Neuronal stem cell (in vitro differentiated cells): ENCODE measurements around the gene GAS6.

Experiments
- DNase-seq: peaks from one replicate; pipeline ENCODE4 v3.0.0-alpha.2; 2013; ENCODE audit warnings: low spot score
- H2AFZ ChIP-seq: one replicate; pipeline ENCODE4 v1.6.1; 2013; ENCODE audit warnings: mild to moderate bottlenecking, low read length, inconsistent platforms
- H2AK5ac ChIP-seq: 2 replicates; pipeline ENCODE4 v1.6.1; 2013; ENCODE audit warnings: low read depth, mild to moderate bottlenecking, inconsistent platforms, low read length, moderate library complexity, mixed read lengths
- H2BK120ac ChIP-seq: 2 replicates; pipeline ENCODE4 v1.6.1; 2013; ENCODE audit warnings: low read depth, mild to moderate bottlenecking, inconsistent platforms, low read length, moderate library complexity, mixed read lengths
- H2BK12ac ChIP-seq: one replicate; pipeline ENCODE4 v1.6.1; 2013; ENCODE audit warnings: low read length, inconsistent platforms
- H2BK15ac ChIP-seq: 2 replicates; pipeline ENCODE4 v1.6.1; 2013; ENCODE audit warnings: mild to moderate bottlenecking, low read length, inconsistent platforms, mixed read lengths
- H2BK5ac ChIP-seq: one replicate; pipeline ENCODE4 v1.6.1; 2013; ENCODE audit warnings: inconsistent platforms, mild to moderate bottlenecking, low read length, moderate library complexity
- H3K14ac ChIP-seq: one replicate; pipeline ENCODE4 v1.6.1; 2013; ENCODE audit warnings: low read length, inconsistent platforms
- H3K18ac ChIP-seq: 2 replicates; pipeline ENCODE4 v1.6.1; 2013; ENCODE audit warnings: low read length, inconsistent platforms
- H3K23ac ChIP-seq: 2 replicates; pipeline ENCODE4 v1.6.1; 2013; ENCODE audit warnings: low read depth, mild to moderate bottlenecking, mixed read lengths, low read length, inconsistent platforms; ENCODE audit not compliant: poor library complexity
- H3K27ac ChIP-seq: replicated peaks from 3 replicates; pipeline ENCODE4 v1.5.1; 2013; ENCODE audit warnings: low read length, inconsistent platforms
- H3K27me3 ChIP-seq, 3 experiments: 2 replicates each; pipeline ENCODE4 v1.6.1; 2013; ENCODE audit warnings: low read length in 3 of 3, mild to moderate bottlenecking in 2 of 3, inconsistent platforms in 1 of 3, low read depth in 1 of 3, mixed read lengths in 1 of 3, moderate library complexity in 1 of 3; ENCODE audit not compliant: control insufficient read depth in 3 of 3, insufficient read depth in 3 of 3
- H3K36me3 ChIP-seq, 2 donors: replicated peaks in 1 of 2; 2 replicates each; pipeline ENCODE4 v1.6.1; 2013; ENCODE audit warnings: low read length in 2 of 2; ENCODE audit not compliant: control insufficient read depth in 2 of 2, insufficient read depth in 2 of 2
- H3K4ac ChIP-seq: 2 replicates; pipeline ENCODE4 v1.6.1; 2013; ENCODE audit warnings: inconsistent platforms, mild to moderate bottlenecking, low read length, moderate library complexity
- H3K4me1 ChIP-seq, 2 donors: 1 replicate in 1 of 2; 2 replicates in 1 of 2; pipeline ENCODE4 v1.6.1; 2013; ENCODE audit warnings: low read length in 2 of 2, low read depth in 1 of 2; ENCODE audit not compliant: control insufficient read depth in 2 of 2, insufficient read depth in 1 of 2
- H3K4me2 ChIP-seq: one replicate; pipeline ENCODE4 v1.6.1; 2013; ENCODE audit warnings: mild to moderate bottlenecking, low read length, inconsistent platforms; ENCODE audit not compliant: insufficient read depth, poor library complexity, severe bottlenecking
- H3K4me3 ChIP-seq, 2 donors: 2 replicates each; pipeline ENCODE4 v1.5.1; 2013; ENCODE audit warnings: low read length in 2 of 2, mild to moderate bottlenecking in 2 of 2, inconsistent platforms in 1 of 2, moderate library complexity in 1 of 2
- H3K79me1 ChIP-seq: one replicate; pipeline ENCODE4 v1.6.1; 2013; ENCODE audit warnings: low read depth, mild to moderate bottlenecking, inconsistent platforms, low read length, moderate library complexity
- H3K9ac ChIP-seq: one replicate; pipeline ENCODE4 v1.6.1; 2013; ENCODE audit warnings: mild to moderate bottlenecking, low read depth, low read length, inconsistent platforms; ENCODE audit not compliant: poor library complexity
- H3K9me3 ChIP-seq, 2 donors: replicated peaks in 1 of 2; 2 replicates each; pipeline versions ENCODE3 to v1.6.1; 2013; ENCODE audit warnings: low read length in 2 of 2, mild to moderate bottlenecking in 2 of 2, inconsistent platforms in 1 of 2, low read depth in 1 of 2, mixed read lengths in 1 of 2, moderate library complexity in 1 of 2; ENCODE audit not compliant: control insufficient read depth in 2 of 2, insufficient read depth in 1 of 2
- H4K8ac ChIP-seq: one replicate; pipeline ENCODE4 v1.6.1; 2013; ENCODE audit warnings: low read depth, mild to moderate bottlenecking, inconsistent platforms, low read length, moderate library complexity
- H4K91ac ChIP-seq: one replicate; pipeline ENCODE4 v1.6.1; 2013; ENCODE audit warnings: low read length, low read depth, mild to moderate bottlenecking, inconsistent platforms; ENCODE audit not compliant: poor library complexity
- WGBS, 2 donors: extraction: QIAGEN DNeasy Blood & Tissue Kit; methylation state at CpG; one replicate each; pipeline ENCODE4 v1.1.7; 2013; ENCODE audit warnings: missing lambda C conversion rate in 2 of 2, mixed read lengths in 1 of 2; ENCODE audit not compliant: insufficient read length in 2 of 2, insufficient replicate concordance in 1 of 2; ENCODE audit errors: extremely low coverage in 2 of 2; 5-methylcytosine and 5-hydroxymethylcytosine counted together

GAS6 gene

DNA sequence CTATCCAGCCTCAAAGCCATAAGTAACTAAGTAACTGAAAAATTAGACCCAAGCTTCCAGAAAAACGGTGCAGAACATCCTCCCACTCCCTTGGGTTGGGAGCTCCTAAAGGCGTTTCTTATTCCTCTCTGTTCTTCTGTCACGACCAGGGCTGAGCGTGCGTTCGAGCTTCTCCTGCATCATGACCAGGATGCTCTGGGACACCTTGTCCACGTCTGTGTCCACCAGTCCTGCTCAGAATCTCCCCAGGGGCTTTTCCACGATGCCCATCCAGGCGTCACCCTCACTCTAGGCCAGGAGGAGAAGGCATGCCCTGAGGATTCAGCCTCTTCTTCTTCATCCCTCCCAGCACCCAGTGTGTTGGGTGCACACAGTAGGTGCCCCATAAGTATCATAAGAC is 37.8 kb upstream of the GAS6 start:
- no peak for DNase-seq
- no CpG with 5 or more reads among the region's 9 CpGs for WGBS, 2 donors
- H3K9ac ChIP-seq = no peak overlapping the region

GRCh38 chr13:113901231-113901630 is 37.4 kb upstream of the GAS6 start:
- Histone ChIP-seq H3K23ac (no peak overlapping the region), H3K18ac (no peak overlapping the region), H3K27ac (no peak overlapping the region), H3K9me3 (peaks cover 4% of the 10 kb centered on the region in 2 donors), H3K9ac (no peak overlapping the region), H3K4ac (no peak overlapping the region), H2BK5ac (no peak overlapping the region), H3K36me3 (no peaks in the 10 kb centered on the region), H2AFZ (no peak overlapping the region), H3K4me3 (no peak overlapping the region), H2BK12ac (no peak overlapping the region), H3K4me2 (no peak overlapping the region), H2BK15ac (no peak overlapping the region), H2AK5ac (no peak overlapping the region), H4K91ac (no peak overlapping the region), H4K8ac (no peak overlapping the region), H3K14ac (no peak overlapping the region), H3K79me1 (no peaks in the 10 kb centered on the region), H2BK120ac (no peak overlapping the region), H3K4me1 (no peaks in the 10 kb centered on the region), H3K27me3 (peaks cover 0 to 18% (median 0%) of the 10 kb centered on the region in 3 experiments)
- WGBS, 2 donors = no CpG with 5 or more reads among the region's 7 CpGs
- DNase-seq = no peak

More for the DNA sequence above, 37.8 kb upstream of the GAS6 start:
- H4K8ac ChIP-seq = no peak overlapping the region
- no peak overlapping the region for H3K4me2 ChIP-seq
- H3K27me3 ChIP-seq = peaks cover 0 to 20% (median 0%) of the 10 kb centered on the region in 3 experiments
- H3K36me3 ChIP-seq = no peaks in the 10 kb centered on the region
- H3K4ac ChIP-seq = no peak overlapping the region
- H3K27ac ChIP-seq = no peak overlapping the region
- no peak overlapping the region for H2AK5ac ChIP-seq
- H3K14ac ChIP-seq = no peak overlapping the region
- H2BK12ac ChIP-seq = no peak overlapping the region
- H3K23ac ChIP-seq = no peak overlapping the region
- H2BK120ac ChIP-seq = no peak overlapping the region
- no peaks in the 10 kb centered on the region for H3K79me1 ChIP-seq
- no peak overlapping the region for H3K18ac ChIP-seq
- peaks cover 4% of the 10 kb centered on the region in 2 donors for H3K9me3 ChIP-seq
- H2BK15ac ChIP-seq = no peak overlapping the region
- no peak overlapping the region for H3K4me3 ChIP-seq
- no peaks in the 10 kb centered on the region for H3K4me1 ChIP-seq
- no peak overlapping the region for H2BK5ac ChIP-seq
- H4K91ac ChIP-seq = no peak overlapping the region
- no peak overlapping the region for H2AFZ ChIP-seq

DNA sequence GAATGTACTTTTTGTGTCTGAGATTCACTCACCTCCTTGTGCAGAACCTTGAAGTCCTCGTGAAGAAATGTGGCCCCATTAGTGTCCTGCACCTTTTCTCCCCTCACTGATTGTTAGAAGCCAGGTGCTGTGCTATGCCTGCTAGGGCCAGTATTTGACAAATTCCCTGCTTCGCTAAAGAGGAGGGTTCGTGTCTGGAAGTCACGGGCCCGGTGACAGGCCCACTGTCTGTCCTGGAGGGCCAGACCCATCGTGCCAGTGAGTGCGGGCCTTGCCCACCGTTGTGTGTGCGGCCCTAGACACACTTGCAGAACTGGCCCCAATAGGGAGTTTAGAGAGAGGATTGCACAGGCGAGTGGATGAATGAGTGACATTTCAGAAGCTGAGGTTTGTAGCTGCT is 36.8 kb upstream of the GAS6 start:
- Histone ChIP-seq H3K36me3 (no peaks in the 10 kb centered on the region), H3K14ac (no peak overlapping the region), H2BK12ac (no peak overlapping the region), H2AK5ac (no peak overlapping the region), H3K4me2 (no peak overlapping the region), H3K79me1 (no peaks in the 10 kb centered on the region), H3K4me1 (no peaks in the 10 kb centered on the region), H3K27ac (no peak overlapping the region), H2BK5ac (no peak overlapping the region), H3K4me3 (peak overlapping the region in 1 of 2 donors; percentile 40), H2BK120ac (no peak overlapping the region), H3K4ac (no peak overlapping the region), H3K9ac (no peak overlapping the region), H2AFZ (no peak overlapping the region), H3K9me3 (peaks cover 4% of the 10 kb centered on the region in 2 donors), H3K27me3 (peaks cover 0 to 12% (median 0%) of the 10 kb centered on the region in 3 experiments), H4K91ac (no peak overlapping the region), H3K18ac (peak overlapping the region; percentile 53), H3K23ac (no peak overlapping the region), H2BK15ac (no peak overlapping the region), H4K8ac (no peak overlapping the region)
- no CpG with 5 or more reads among the region's 10 CpGs for WGBS, 2 donors
- no peak for DNase-seq

GRCh38 chr13:113898391-113898790 is 34.5 kb upstream of the GAS6 start:
- H3K4me3 ChIP-seq = no peak overlapping the region
- no peak overlapping the region for H2BK5ac ChIP-seq
- DNase-seq = no peak
- H3K4me2 ChIP-seq = no peak overlapping the region
- H3K23ac ChIP-seq = no peak overlapping the region
- H3K79me1 ChIP-seq = no peaks in the 10 kb centered on the region
- no CpG with 5 or more reads among the region's 15 CpGs for WGBS, 2 donors
- no peak overlapping the region for H2BK15ac ChIP-seq
- H3K9ac ChIP-seq = no peak overlapping the region
- no peak overlapping the region for H3K27ac ChIP-seq
- no peaks in the 10 kb centered on the region for H3K36me3 ChIP-seq
- H2AFZ ChIP-seq = no peak overlapping the region
- H3K9me3 ChIP-seq = peaks cover 4% of the 10 kb centered on the region in 2 donors
- no peak overlapping the region for H4K8ac ChIP-seq
- H3K27me3 ChIP-seq = peaks cover 0 to 4% (median 0%) of the 10 kb centered on the region in 3 experiments
- no peak overlapping the region for H2BK120ac ChIP-seq
- peak overlapping the region; percentile 32 for H3K18ac ChIP-seq
- H2BK12ac ChIP-seq = no peak overlapping the region
- no peak overlapping the region for H2AK5ac ChIP-seq
- no peak overlapping the region for H3K4ac ChIP-seq
- H4K91ac ChIP-seq = no peak overlapping the region
- no peak overlapping the region for H3K14ac ChIP-seq
- no peaks in the 10 kb centered on the region for H3K4me1 ChIP-seq
